Suprapubic skin (tissue), 3 donors: Measurements from ENCODE around the gene NDST3.

ENCODE experiments used
- POLR2A ChIP-seq, 2 donors: fragments of 450-650 bp; IDR thresholded peaks; one replicate each; pipeline ENCODE4 v1.6.1; 2017; ENCODE audit warnings: antibody characterized with exemption in 2 of 2, mild to moderate bottlenecking in 2 of 2, moderate library complexity in 2 of 2
- TF ChIP-seq, protein P1 (sequence below), 2 donors: fragments of 200-600 bp in 1 of 2; fragments of 450-650 bp in 1 of 2; sonication (generic) in 1 of 2; IDR thresholded peaks; one replicate each; pipeline ENCODE4 v1.5.1; 2016 to 2019; ENCODE audit warnings: antibody characterized with exemption in 2 of 2, mild to moderate bottlenecking in 1 of 2, moderate library complexity in 1 of 2

DNA sequence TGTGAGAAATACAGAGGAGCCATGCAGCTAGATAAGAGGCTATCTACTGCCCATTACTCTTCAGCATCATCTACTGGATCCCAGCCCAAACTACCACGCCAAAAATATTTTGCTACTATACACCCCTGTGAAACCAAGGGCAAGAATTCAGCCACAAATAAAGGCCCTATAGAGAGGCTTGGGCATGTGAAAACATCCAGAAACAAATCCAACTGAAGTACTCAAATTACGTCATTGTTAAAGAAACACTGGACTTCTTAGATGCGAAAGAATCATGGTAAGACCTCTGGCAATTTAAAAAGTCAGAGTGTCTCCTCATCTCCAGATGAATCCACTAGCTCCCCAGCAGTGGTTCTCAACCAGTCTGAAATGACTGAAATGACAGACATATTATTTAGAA, 12.8 kb downstream of the NDST3 start:
- TF ChIP-seq, protein P1, sequence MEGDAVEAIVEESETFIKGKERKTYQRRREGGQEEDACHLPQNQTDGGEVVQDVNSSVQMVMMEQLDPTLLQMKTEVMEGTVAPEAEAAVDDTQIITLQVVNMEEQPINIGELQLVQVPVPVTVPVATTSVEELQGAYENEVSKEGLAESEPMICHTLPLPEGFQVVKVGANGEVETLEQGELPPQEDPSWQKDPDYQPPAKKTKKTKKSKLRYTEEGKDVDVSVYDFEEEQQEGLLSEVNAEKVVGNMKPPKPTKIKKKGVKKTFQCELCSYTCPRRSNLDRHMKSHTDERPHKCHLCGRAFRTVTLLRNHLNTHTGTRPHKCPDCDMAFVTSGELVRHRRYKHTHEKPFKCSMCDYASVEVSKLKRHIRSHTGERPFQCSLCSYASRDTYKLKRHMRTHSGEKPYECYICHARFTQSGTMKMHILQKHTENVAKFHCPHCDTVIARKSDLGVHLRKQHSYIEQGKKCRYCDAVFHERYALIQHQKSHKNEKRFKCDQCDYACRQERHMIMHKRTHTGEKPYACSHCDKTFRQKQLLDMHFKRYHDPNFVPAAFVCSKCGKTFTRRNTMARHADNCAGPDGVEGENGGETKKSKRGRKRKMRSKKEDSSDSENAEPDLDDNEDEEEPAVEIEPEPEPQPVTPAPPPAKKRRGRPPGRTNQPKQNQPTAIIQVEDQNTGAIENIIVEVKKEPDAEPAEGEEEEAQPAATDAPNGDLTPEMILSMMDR (IDR thresholded peaks at IDR 0.05): no peak
- TF ChIP-seq POLR2A (IDR thresholded peaks at IDR 0.05): no peak
